DND-41 (cell line): ENCODE measurements around the gene HPCA.

Experiments used
- ATAC-seq: fragments of 200-7000 bp; cut with Tn5 transposase; 3 replicates; pipeline ENCODE4 v1.9.1; 2021; ENCODE audit warnings: low read depth; ENCODE audit not compliant: insufficient read depth
- DNase-seq: peaks from one replicate; pipeline ENCODE4 v3.0.0-alpha.2; 2020
- H2AFZ ChIP-seq: 2 replicates; pipeline ENCODE4 v1.6.0; 2012; ENCODE audit warnings: low read depth, low read length
- H3K27ac ChIP-seq: 2 replicates; pipeline ENCODE4 v1.5.1; 2012; ENCODE audit warnings: low read length, inconsistent platforms
- H3K27me3 ChIP-seq: fragments of 200-600 bp; sonication (generic); 2 replicates; pipeline ENCODE4 v1.6.0; 2012; ENCODE audit warnings: low read length, mild to moderate bottlenecking, inconsistent platforms; ENCODE audit not compliant: insufficient read depth, poor library complexity
- H3K36me3 ChIP-seq: 2 replicates; pipeline ENCODE4 v1.5.1; 2012; ENCODE audit warnings: low read length, inconsistent platforms; ENCODE audit not compliant: insufficient read depth
- H3K4me1 ChIP-seq: 2 replicates; pipeline ENCODE4 v1.5.1; 2012; ENCODE audit warnings: mild to moderate bottlenecking, low read length; ENCODE audit not compliant: insufficient read depth
- H3K4me2 ChIP-seq: 2 replicates; pipeline ENCODE4 v1.6.0; 2012; ENCODE audit warnings: mild to moderate bottlenecking, moderate library complexity, low read length, inconsistent platforms; ENCODE audit not compliant: insufficient read depth
- H3K4me3 ChIP-seq, 2 experiments: fragments of 200-600 bp in 1 of 2; shearing (Covaris generic) in 1 of 2; 2 replicates each; pipeline ENCODE4 v1.5.1; 2012 to 2016; ENCODE audit warnings: inconsistent platforms in 2 of 2, low read length in 2 of 2, mild to moderate bottlenecking in 2 of 2, low read depth in 1 of 2, moderate library complexity in 1 of 2
- H3K79me2 ChIP-seq: 2 replicates; pipeline ENCODE4 v1.6.0; 2012; ENCODE audit warnings: low read length, inconsistent platforms; ENCODE audit not compliant: insufficient read depth
- H3K9ac ChIP-seq: 2 replicates; pipeline ENCODE4 v1.6.0; 2012; ENCODE audit warnings: low read depth, mild to moderate bottlenecking, inconsistent platforms, low read length, moderate library complexity
- H3K9me3 ChIP-seq: 2 replicates; pipeline ENCODE4 v1.5.1; 2012; ENCODE audit warnings: low read length, moderate library complexity, mild to moderate bottlenecking, inconsistent platforms; ENCODE audit not compliant: insufficient read depth, severe bottlenecking
- H4K20me1 ChIP-seq: 2 replicates; pipeline ENCODE4 v1.6.0; 2012; ENCODE audit warnings: low read length; ENCODE audit not compliant: insufficient read depth
- EZH2 ChIP-seq: IDR thresholded peaks from 3 replicates; pipeline ENCODE4 v1.6.1; 2012; ENCODE audit warnings: borderline replicate concordance, low read depth, mild to moderate bottlenecking, moderate library complexity, low read length, inconsistent platforms; ENCODE audit not compliant: severe bottlenecking
- TF ChIP-seq, protein P1 (sequence below): IDR thresholded peaks from 2 replicates; pipeline ENCODE4 v1.5.1; 2012; ENCODE audit warnings: borderline replicate concordance, low read length, moderate library complexity, mild to moderate bottlenecking; ENCODE audit not compliant: poor library complexity, severe bottlenecking; ENCODE audit errors: extremely low read depth

The HPCA gene

DNA sequence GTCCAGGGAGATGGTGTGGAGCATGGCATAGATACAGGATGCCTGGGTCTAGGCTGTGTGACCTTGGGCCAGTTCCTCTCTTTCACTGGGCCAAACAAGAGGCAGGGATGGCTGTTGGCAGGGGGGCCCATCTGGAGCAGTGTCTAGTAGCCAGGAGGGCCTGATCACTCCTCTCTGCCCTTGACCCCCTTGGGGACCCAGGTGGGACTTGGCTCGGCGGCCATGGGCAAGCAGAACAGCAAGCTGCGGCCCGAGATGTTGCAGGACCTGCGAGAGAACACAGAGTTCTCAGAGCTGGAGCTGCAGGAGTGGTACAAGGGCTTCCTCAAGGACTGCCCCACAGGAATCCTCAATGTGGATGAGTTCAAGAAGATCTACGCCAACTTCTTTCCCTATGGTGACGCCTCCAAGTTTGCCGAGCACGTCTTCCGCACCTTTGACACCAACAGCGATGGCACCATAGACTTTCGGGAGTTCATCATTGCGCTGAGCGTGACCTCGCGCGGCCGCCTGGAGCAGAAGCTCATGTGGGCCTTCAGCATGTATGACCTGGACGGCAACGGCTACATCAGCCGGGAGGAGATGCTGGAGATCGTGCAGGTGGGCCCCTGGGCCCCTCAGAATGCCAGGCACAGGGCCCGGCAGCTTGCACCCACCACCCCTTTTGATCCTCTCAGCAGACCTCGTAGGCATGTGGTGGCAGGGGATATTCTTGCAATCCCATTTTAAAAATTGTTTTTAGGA, 2.6 kb downstream of the HPCA start:
- no peak overlapping the region for H3K9ac ChIP-seq
- H2AFZ ChIP-seq, result no peak overlapping the region
- no peak overlapping the region for H3K27ac ChIP-seq
- DNase-seq (no peak), ATAC-seq (no peak)
- H3K9me3 ChIP-seq, result no peaks in the 10 kb centered on the region
- H4K20me1 ChIP-seq, result no peaks in the 10 kb centered on the region; the same call in none of the 2 replicates
- no peak for TF ChIP-seq EZH2
- TF ChIP-seq, protein P1, sequence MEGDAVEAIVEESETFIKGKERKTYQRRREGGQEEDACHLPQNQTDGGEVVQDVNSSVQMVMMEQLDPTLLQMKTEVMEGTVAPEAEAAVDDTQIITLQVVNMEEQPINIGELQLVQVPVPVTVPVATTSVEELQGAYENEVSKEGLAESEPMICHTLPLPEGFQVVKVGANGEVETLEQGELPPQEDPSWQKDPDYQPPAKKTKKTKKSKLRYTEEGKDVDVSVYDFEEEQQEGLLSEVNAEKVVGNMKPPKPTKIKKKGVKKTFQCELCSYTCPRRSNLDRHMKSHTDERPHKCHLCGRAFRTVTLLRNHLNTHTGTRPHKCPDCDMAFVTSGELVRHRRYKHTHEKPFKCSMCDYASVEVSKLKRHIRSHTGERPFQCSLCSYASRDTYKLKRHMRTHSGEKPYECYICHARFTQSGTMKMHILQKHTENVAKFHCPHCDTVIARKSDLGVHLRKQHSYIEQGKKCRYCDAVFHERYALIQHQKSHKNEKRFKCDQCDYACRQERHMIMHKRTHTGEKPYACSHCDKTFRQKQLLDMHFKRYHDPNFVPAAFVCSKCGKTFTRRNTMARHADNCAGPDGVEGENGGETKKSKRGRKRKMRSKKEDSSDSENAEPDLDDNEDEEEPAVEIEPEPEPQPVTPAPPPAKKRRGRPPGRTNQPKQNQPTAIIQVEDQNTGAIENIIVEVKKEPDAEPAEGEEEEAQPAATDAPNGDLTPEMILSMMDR, result no peak
- H3K79me2 ChIP-seq, result no peaks in the 10 kb centered on the region
- H3K4me3 ChIP-seq, result no peak overlapping the region
- H3K4me1 ChIP-seq, result no peaks in the 10 kb centered on the region
- H3K4me2 ChIP-seq, result no peak overlapping the region
- H3K27me3 ChIP-seq, result no peaks in the 10 kb centered on the region
- H3K36me3 ChIP-seq, result no peaks in the 10 kb centered on the region

- TF ChIP-seq EZH2, result no peak
- TF ChIP-seq, protein P1, result no peak
- no peaks in the 10 kb centered on the region; the same call in none of the 2 replicates for H4K20me1 ChIP-seq
- H3K9me3 ChIP-seq, result no peaks in the 10 kb centered on the region
- H3K4me3 ChIP-seq, result no peak overlapping the region
- no peak overlapping the region for H2AFZ ChIP-seq
- DNase-seq, result no peak
- no peak overlapping the region for H3K27ac ChIP-seq
- H3K4me1 ChIP-seq, result no peaks in the 10 kb centered on the region
- H3K79me2 ChIP-seq, result no peaks in the 10 kb centered on the region
- H3K36me3 ChIP-seq, result no peaks in the 10 kb centered on the region
- H3K9ac ChIP-seq, result no peak overlapping the region
- no peak overlapping the region for H3K4me2 ChIP-seq
- H3K27me3 ChIP-seq, result no peaks in the 10 kb centered on the region
- ATAC-seq, result no peak
These were observed 3.5 kb downstream of the HPCA start for GRCh38 chr1:32889731-32890278.

DNA sequence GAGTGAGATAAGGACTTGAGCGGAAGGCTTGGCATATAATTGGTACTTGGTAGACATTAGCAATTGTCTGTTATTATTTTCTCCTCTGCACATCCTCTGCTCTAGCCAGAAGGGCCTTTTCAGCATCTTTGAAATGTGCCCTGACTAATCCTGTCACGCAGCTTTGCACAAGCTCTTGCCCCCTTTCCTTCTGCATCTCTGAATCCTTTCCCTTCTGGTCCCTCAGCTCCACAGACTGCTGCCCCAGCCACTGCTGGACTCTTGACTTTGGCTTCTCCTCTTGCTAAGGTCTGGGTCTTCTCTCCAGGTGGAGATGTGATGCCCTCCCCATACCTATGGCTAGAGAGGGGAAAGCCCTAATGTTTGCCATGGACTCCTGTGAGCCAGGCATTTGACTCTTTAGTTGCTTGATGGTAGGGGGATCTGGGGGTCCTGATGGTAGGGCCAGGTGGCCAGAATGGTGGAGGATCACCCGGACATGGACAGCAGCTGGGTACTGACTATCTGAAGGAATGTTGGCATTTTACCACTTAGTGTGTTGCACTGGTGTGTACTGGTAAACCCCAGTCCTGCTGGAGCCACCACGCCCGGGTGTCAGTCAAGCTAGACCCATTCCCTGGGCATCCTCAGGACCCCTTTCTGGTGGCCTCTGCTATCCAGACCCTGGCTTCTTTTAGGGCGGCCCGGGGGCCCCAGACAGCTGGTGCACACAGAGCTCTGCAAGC, 4.4 kb downstream of the HPCA start:
- DNase-seq, result no peak
- no peaks in the 10 kb centered on the region for H3K36me3 ChIP-seq
- H3K4me3 ChIP-seq, result no peak overlapping the region
- H3K4me1 ChIP-seq, result no peaks in the 10 kb centered on the region
- no peaks in the 10 kb centered on the region; the same call in none of the 2 replicates for H4K20me1 ChIP-seq
- no peaks in the 10 kb centered on the region for H3K27me3 ChIP-seq
- no peaks in the 10 kb centered on the region for H3K9me3 ChIP-seq
- no peaks in the 10 kb centered on the region for H3K79me2 ChIP-seq
- H3K9ac ChIP-seq, result no peak overlapping the region
- TF ChIP-seq, protein P1, result no peak
- TF ChIP-seq EZH2, result no peak
- ATAC-seq, result no peak
- H3K27ac ChIP-seq, result no peak overlapping the region
- H2AFZ ChIP-seq, result no peak overlapping the region
- H3K4me2 ChIP-seq, result no peak overlapping the region
